GM19463 (cell line): ENCODE measurements around the gene MRGPRX1.
"Not testable (repeated sequence)": the region's sequence is repeated elsewhere in the genome, so short reads cannot be mapped to it uniquely, and the experiment has no call there.

Experiments used
- ATAC-seq: cut with Tn5 transposase; IDR thresholded peaks from one replicate; pipeline ENCODE4 v1.9.1; 2021; ENCODE audit warnings: mild to moderate bottlenecking, moderate library complexity; ENCODE audit not compliant: unreplicated experiment

The MRGPRX1 gene

DNA sequence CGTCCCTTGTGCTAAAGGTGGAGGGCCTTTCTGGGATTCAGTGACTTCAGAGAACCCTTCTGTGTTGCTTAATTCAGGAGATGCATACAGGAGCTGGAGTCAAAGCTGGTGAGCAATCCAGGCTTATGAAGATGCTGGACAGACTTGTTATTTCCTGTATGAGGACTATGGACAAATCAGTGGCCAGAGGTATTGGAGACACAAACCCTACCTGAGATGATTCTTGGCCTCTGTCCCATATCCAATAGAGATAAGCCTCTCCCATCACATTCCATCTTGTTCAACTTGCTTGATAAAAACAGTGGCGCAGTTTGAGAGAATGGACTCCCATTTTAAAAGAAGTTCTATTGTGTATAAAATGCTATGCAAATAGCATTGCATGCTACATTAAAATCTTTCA is at the start of gene MRGPRX1:
TSS of gene MRGPRX1 (minus strand) at position 101 of the 400 bp plus-strand sequence. CDS start 4,630 bp downstream, outside the sequence.
- ATAC-seq, result no peak

DNA sequence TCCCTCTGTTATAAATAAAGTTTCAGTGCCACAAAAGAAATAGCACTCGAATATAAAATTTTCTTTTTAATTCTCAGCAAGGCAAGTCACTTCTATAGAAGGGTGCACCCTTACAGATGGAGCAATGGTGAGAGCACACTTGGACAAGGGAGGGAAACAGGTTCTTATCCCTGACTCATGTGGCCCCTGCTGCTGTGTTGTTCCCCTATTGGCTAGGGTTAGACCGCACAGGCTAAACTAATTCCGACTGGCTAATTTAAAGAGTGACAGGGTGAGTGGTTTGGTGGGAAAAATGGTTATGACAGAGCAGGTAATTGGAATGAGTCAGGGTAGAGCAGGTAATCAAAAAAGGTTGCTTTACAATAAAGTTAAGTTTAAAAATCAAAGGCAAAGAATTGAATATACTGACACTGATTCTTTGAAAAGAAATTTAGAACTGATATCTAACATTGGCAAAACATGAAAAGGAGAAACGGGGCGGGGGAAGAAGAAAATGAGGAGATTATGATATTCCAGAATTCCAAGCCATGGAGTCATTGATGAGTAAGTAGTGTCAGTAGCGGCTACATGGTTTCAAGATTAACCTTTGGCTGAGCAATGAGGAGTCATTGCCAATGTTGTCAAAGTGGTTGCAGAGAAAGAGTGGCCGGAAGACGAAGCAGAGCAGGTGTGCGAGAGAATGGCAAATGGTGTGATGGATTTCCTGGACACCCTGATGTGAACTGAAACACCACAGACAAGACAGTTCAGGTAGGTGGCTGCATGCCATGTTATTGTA is 48.4 kb upstream of the MRGPRX1 start:
- ATAC-seq, result no peak

DNA sequence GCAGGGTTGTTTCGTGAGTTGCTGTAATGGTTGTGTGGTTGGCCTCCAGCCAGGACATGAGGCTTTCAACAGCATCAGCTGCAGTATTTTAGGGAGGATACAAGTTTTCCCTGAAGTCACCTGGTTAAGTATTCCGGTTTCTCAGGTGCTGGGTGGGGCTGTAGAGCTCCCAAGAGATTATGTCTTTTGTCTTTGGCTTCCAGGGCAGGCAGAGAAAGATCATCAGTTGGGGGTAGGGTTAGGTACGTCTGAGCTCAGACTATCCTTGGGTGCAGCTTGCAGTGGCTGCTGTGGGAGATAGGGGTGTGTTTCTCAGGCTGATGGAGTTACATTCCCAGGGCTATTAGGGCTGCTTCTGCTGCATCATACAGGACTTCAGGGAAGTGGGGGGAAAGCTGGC is 47.5 kb upstream of the MRGPRX1 start:
- ATAC-seq, result no peak

GRCh38 chr11:18981897-18982296 is 42.7 kb upstream of the MRGPRX1 start:
- ATAC-seq, result no peak

DNA sequence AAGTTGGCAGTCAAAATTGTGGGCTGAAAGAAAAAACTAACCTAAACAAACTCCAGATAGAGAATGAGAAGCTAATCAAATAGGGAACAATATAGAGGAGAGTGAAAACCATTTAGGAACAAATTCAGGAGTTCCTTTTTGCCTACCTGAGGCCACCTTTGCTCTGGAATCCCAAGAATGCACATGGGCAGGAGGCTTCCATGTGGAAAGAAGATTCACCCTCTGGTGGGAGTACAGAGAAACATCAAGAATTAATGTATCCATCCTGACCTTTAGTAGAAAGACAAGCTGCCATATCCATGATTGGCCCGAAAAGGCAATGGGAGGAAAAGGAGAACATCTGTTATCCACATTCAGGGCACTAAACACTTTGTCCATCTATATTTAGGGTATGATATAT is 35.0 kb upstream of the MRGPRX1 start:
- no peak for ATAC-seq

DNA sequence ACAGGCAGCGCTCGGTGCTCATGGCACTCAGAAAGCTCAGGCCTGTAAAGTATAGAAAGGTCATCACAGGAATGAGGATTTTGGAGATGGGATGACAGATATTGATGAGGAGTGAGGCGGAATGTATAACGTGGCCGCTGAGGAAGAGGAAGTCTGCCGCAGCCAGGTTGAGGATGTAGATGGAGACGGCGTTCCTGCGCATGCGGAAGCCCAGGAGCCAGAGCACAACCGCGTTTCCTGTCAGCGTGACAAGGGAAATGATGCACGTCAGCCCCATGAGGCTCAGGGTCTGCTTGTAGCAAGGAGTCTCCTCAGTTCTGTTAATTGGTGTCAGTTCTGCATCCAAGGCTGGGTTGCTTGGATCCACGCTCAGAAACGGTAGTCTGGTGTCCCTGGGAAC is 33.1 kb upstream of the MRGPRX1 start:
- ATAC-seq, result no peak

DNA sequence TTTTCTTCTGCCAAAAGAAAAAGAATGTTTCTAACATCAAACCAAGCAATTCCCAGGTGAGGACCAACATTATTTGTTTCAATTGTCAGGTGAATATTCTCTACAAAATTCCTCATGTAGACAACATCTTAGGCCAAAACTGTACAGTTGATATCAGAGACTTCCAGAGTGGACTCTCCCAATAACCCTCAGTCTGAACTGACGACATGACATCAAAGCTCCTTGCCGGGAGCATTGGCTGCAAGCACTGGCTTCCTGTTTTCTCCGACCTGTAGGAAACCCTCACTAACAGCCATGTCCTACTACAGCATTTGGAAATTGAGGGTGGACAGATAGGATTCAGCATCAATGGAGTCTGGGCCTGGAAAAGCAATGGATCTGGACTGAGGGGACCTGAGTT is 30.5 kb upstream of the MRGPRX1 start:
- no peak for ATAC-seq

- no peak for ATAC-seq
Observed at GRCh38 chr11:18958221-18958910, 19.2 kb upstream of the MRGPRX1 start.

- no peak for ATAC-seq
Observed at GRCh38 chr11:18956630-18957029, 17.4 kb upstream of the MRGPRX1 start.

DNA sequence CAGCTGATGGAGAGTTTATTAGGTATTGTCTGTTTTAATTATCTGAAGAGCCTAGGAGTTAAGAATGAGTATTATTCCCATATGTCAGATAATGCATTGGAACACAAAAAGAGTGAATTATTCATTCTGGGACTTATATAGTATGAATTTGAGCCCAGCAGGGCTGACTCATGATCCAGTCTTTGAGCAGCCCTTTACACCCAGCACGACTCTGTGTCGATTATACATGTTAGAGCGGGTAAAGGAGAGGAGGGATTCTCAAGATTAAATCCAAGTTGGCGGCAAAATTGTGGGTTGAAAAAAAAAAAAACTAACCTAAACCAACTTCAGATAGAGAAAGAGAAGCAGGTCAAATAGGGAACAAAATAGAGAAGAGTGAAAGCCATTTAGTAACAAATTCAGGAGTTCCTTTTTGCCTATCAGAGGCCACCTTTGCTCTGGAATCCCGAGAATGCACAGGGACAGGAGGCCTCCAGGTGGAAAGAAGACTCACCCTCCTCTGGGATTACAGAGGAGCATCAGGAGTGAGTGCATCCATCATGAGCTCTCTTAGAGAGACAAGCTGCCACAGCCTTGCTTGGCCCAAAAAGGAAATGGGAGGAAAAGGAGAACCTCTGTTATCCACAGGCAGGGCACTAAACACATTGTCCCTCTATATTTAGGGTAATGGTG is 3.1 kb downstream of the MRGPRX1 start:
- no peak for ATAC-seq

DNA sequence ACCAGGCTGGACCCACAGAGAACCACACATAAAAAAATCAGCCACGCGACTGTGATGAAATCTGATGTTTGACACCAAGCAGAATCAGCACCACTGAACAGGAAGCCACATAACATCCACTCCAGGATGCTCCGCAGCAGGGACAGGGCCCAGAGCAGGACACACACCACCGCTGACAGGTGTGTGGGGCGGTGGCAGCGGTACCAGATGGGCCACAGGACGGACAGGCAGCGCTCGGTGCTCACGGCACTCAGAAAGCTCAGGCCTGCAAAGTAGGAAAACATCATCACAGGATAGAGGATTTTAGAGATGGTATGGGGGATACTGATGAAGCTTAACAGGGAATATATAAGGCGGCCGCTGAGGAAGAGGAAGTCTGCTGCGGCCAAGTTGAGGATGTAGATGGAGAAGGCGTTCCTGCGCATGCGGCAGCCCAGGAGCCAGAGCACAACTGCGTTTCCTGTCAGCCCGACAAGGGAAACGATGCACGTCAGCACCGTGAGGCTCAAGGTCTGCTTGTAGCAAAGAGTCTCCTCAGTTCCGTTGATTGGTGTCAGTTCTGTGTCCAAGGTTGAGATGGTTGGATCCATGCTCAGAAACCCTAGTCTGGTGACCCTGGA is 4.9 kb downstream of the MRGPRX1 start:
- ATAC-seq, result no peak

DNA sequence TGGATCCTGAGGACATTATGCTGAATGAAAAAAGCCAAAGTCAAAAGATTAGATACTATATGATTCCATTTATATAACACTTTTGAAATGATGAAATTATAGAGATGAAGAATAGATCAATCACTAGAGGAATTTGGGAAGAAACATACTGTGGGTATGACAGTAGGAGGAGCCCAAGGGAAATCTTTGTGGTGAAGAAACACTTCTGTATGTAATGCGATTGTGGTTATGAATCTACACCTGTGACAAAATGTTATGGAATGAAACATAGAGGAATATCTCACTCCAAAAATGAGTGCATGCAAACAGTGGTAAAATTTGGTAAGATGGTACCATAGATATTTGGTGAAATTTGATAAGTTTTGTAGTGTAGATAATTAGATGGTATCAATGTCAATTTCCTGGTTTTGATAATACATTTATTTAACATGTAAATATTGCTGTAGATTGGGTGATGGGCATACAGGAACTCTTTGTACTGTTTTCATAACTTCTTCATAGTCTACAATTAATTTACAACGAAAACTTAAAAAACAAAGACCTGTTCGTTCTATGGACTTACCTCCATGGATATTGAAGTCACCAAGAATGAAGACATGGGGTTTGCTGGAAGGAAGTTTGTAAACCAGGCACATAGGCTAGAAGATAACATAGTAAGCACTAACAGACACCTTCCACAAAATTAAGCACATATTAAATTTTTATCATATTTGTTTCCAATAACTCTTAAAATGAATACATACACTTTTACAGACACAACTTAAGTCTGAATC is 11.5 kb downstream of the MRGPRX1 start:
- ATAC-seq, result no peak

DNA sequence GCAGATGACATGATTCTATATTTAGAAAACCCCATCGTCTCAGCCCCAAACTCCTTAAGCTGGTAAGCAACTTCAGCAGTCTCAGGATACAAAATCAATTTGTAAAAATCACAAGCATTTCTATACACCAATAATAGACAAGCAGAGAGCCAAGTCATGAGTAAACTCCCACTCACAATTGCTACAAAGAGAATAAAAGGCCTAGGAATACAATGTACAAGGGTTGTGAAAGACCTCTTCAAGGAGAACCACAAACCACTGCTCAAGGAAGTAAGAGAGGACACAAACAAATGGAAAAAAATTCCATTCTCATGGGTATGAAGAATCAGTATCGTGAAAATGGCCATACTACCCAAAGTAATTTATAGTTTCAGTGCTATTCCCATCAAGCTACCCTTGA is 13.8 kb downstream of the MRGPRX1 start:
- not testable (repeated sequence) for ATAC-seq

DNA sequence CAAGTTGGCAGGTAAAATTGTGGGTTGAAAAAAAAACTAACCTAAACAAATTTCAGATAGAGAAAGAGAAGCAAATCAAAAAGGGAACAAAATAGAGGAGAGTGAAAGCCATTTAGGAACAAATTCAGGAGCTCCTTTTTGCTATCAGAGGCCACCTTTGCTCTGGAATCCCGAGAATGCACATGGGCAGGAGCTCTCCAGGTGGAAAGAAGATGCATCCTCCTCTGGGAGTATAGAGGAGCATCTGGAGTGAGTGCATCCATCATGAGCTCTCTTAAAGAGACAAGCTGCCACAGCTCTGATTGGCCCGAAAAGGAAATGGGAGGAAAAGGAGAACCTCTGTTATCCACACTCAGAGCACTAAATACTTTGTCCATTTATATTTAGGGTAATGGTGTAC is 26.3 kb downstream of the MRGPRX1 start:
- ATAC-seq, result no peak

DNA sequence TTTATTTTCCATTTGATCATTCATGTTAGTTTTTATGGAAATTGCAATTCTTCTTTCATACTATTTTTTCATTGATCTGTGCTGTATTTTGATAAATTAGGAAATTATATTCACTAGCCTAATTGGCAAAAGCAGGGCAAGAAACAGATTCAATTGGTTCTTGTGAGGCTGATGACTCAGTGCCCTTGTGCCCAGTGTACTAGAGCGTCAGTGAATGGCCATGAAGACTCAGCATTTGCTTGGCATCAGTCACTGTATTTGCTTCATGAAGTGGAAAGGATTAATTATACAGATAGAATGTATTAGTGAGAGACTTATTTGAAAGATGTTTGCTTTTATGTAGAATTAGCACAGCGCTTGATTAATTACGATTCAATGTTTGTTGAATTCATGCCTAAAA is 31.8 kb downstream of the MRGPRX1 start:
- ATAC-seq, result no peak

DNA sequence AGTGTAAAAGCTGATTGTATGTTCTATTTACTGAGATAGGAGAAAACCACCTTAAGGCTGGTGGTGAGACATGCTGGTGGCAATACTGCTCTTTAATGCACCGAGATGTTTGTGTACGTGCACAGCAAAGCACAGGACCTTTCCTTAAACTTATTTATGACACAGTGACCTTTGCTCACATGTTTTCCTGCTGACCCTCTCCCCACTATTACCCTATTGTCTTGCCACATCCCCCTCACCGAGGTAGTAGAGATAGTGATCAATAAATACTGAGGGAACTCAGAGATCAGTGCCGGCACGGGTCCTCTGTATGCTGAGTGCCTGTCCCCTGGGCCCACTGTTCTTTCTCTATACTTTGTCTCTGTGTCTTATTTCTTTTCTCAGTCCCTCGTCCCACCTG is 38.6 kb downstream of the MRGPRX1 start:
- not testable (repeated sequence) for ATAC-seq

GRCh38 chr11:18900151-18900611 is 39.0 kb downstream of the MRGPRX1 start:
- ATAC-seq, result not testable (repeated sequence)

GRCh38 chr11:18891712-18892111 is 47.5 kb downstream of the MRGPRX1 start:
- ATAC-seq, result not testable (repeated sequence)

- ATAC-seq, result no peak
Observed at GRCh38 chr11:18890615-18891014, 48.6 kb downstream of the MRGPRX1 start.
